Esophagus squamous epithelium (tissue), 5 donors: ENCODE measurements around the gene DENND1A. TPM values are rescaled to one million over a fixed set of nuclear protein-coding genes. Genes with fewer than 3 reads are reported as not detected.

Experiments used
- DNase-seq: peaks from one replicate; lab custom pipeline; 2025; lab: John Stamatoyannopoulos, UW
- H3K27ac ChIP-seq, 4 donors: fragments of 200-600 bp; sonication (generic); one replicate each; pipeline ENCODE4 v1.5.1; 2016 to 2019; ENCODE audit warnings: mild to moderate bottlenecking in 1 of 4
- H3K27me3 ChIP-seq, 4 donors: fragments of 200-600 bp; sonication (generic); 1 replicate in 3 of 4; 2 replicates in 1 of 4; pipeline versions ENCODE4 v1.5.1 to v1.6.0; 2017 to 2021; ENCODE audit warnings: antibody characterized with exemption in 1 of 4
- H3K36me3 ChIP-seq, 3 donors: fragments of 200-600 bp; sonication (generic); one replicate each; pipeline ENCODE4 v1.5.1; 2016 to 2019
- H3K4me1 ChIP-seq, 3 donors: fragments of 200-600 bp; sonication (generic); one replicate each; pipeline ENCODE4 v1.5.1; 2017 to 2019
- H3K4me3 ChIP-seq, 4 donors: fragments of 200-600 bp; sonication (generic); 1 replicate in 3 of 4; 2 replicates in 1 of 4; pipeline ENCODE4 v1.5.1; 2016 to 2019; ENCODE audit warnings: mild to moderate bottlenecking in 2 of 4, moderate library complexity in 1 of 4
- H3K9me3 ChIP-seq, 3 donors: fragments of 200-600 bp; sonication (generic); one replicate each; pipeline ENCODE4 v1.5.1; 2016 to 2019
- POLR2A ChIP-seq, 4 donors: fragments of 450-650 bp; IDR thresholded peaks; one replicate each; pipeline ENCODE4 v1.6.1; 2017; ENCODE audit warnings: antibody characterized with exemption in 4 of 4, mild to moderate bottlenecking in 4 of 4, moderate library complexity in 3 of 4
- WGBS, 2 donors: methylation state at CpG; one replicate each; pipeline ENCODE4 v1.1.5; 2018; 5-methylcytosine and 5-hydroxymethylcytosine counted together
- intact Hi-C: fragments of 100-400 bp; cut with DNase I; formaldehyde crosslinking; loops from one replicate; pipeline ENCODE4 v1.15.0; 2022
- total RNA-seq, 4 donors: library from RNA; depleted of rRNA; stranded (reverse); fragments of >200 nt; gene quantifications; one replicate each; pipeline ENCODE4 v1.1.0, GENCODE V29; 2016
- TF ChIP-seq, protein P1 (sequence below), 6 experiments: fragments of 450-650 bp in 4 of 6; fragments of 200-600 bp in 2 of 6; sonication (generic) in 2 of 6; IDR thresholded peaks; one replicate each; pipeline ENCODE4 v1.5.1; 2016 to 2019; ENCODE audit warnings: antibody characterized with exemption in 6 of 6, mild to moderate bottlenecking in 4 of 6, moderate library complexity in 4 of 6
- donor health status: DM: yes; HTN: yes; CAD: no.

The DENND1A gene
- total RNA-seq, 4 donors from 2014 or later, result 5.3 to 16.0 (median 12.9) TPM

DNA sequence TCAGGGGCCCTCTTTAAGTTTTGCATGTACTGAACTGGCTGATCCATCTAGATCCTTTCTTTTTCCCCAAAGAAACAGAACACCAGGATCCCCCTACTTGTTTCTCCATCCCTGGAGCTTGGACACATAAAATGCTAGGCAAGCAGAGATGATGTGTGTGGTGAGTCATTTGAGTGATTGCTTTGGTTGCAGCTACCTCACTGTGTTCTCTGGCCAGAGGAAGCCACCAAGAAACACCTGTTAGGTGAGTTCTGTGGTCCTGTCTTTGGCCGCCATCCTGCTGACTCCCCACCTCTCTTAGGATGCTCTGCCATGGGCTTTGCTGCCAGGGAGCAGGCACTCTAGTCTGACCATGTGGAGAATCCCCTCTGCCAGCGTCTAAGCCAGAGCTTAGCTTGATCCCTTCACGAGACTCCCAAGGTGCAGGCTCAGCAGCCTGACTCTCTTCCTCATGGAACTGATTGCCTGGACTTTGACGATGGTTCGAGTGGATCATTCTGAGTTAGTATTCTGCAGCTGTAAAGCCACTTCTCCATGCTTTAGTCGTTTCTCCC lies 27.3 kb upstream of the DENND1A start:
- intact Hi-C loops, result no loop called here
- no peak for TF ChIP-seq POLR2A (IDR thresholded peaks at IDR 0.05)
- TF ChIP-seq, protein P1, sequence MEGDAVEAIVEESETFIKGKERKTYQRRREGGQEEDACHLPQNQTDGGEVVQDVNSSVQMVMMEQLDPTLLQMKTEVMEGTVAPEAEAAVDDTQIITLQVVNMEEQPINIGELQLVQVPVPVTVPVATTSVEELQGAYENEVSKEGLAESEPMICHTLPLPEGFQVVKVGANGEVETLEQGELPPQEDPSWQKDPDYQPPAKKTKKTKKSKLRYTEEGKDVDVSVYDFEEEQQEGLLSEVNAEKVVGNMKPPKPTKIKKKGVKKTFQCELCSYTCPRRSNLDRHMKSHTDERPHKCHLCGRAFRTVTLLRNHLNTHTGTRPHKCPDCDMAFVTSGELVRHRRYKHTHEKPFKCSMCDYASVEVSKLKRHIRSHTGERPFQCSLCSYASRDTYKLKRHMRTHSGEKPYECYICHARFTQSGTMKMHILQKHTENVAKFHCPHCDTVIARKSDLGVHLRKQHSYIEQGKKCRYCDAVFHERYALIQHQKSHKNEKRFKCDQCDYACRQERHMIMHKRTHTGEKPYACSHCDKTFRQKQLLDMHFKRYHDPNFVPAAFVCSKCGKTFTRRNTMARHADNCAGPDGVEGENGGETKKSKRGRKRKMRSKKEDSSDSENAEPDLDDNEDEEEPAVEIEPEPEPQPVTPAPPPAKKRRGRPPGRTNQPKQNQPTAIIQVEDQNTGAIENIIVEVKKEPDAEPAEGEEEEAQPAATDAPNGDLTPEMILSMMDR (IDR thresholded peaks at IDR 0.05), result no peak
- Histone ChIP-seq H3K27ac (no peak overlapping the region), H3K4me3 (no peak overlapping the region), H3K27me3 (peaks cover 0 to 51% (median 0%) of the 10 kb centered on the region in 4 donors), H3K36me3 (no peaks in the 10 kb centered on the region), H3K4me1 (no peaks in the 10 kb centered on the region), H3K9me3 (peaks cover 0 to 4% (median 0%) of the 10 kb centered on the region in 3 donors)
- no peak for DNase-seq
- WGBS, 2 donors, result 69 to 79% methylated on average over 5 to 6 of the region's 6 CpGs

- 80 to 86% methylated on average over 6 of the region's 6 CpGs for WGBS, 2 donors
- Histone ChIP-seq H3K27me3 (peaks cover 0 to 45% (median 0%) of the 10 kb centered on the region in 4 donors), H3K4me3 (no peak overlapping the region), H3K4me1 (no peaks in the 10 kb centered on the region), H3K36me3 (no peaks in the 10 kb centered on the region), H3K9me3 (peaks cover 0 to 4% (median 0%) of the 10 kb centered on the region in 3 donors), H3K27ac (no peak overlapping the region)
- no peak for DNase-seq
- intact Hi-C loops, result no loop called here
- no peak for TF ChIP-seq POLR2A (IDR thresholded peaks at IDR 0.05)
- TF ChIP-seq, protein P1 (IDR thresholded peaks at IDR 0.05), result no peak
Observed at GRCh38 chr9:123955637-123956036, 25.7 kb upstream of the DENND1A start.

GRCh38 chr9:123954518-123955280 lies 24.8 kb upstream of the DENND1A start:
- H3K4me3 ChIP-seq, result no peak overlapping the region
- intact Hi-C loops, result no loop called here
- TF ChIP-seq POLR2A (IDR thresholded peaks at IDR 0.05), result no peak
- TF ChIP-seq, protein P1 (IDR thresholded peaks at IDR 0.05), result no peak
- no peaks in the 10 kb centered on the region for H3K36me3 ChIP-seq
- peaks cover 0 to 36% (median 0%) of the 10 kb centered on the region in 4 donors for H3K27me3 ChIP-seq
- DNase-seq, result no peak
- 56 to 59% methylated on average over 9 of the region's 9 CpGs for WGBS, 2 donors
- peaks cover 0 to 4% (median 0%) of the 10 kb centered on the region in 3 donors for H3K9me3 ChIP-seq
- no peaks in the 10 kb centered on the region for H3K4me1 ChIP-seq
- H3K27ac ChIP-seq, result no peak overlapping the region

DNA sequence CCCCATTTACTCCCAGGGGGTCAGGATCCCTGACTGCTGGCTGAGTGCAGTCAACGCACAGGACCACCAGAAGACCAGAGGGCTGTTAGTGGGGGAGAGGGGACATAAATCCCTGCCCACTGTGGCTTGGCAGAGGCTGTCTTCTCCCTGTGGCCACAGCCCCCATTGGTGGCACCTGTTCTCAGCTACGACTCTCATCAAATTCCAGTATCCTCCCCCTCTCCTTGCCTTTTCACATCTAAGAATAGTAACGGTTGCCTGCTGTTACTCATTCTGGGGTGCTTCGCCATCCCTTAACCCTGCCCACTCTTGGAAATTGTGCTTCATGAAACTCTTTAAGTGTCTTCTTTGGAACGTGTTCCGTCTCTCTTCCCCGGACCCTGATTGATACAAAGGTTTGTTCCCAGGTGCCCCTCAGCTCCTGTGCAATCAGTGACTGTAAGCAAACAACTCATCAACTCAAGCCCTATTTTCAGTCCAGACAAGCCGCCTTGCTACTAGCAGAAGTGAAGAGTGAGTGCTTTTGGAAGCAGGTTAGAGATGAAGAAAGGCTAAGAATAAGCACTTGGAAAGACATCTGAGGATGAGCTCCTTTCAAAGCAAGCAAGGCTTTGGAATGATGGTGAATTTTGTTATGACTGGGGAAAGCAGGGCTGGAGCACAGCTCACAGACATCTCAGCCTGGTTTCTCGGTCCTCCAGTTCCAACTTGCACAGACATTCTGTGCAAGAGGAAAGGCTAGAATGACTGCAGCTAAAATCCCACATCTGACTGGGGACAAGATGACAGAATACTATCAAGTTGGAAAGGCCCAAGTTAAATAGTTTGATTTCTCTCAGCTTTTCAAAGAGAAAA lies 22.9 kb upstream of the DENND1A start:
- Histone ChIP-seq H3K27ac (no peak overlapping the region), H3K4me1 (no peaks in the 10 kb centered on the region), H3K27me3 (peaks cover 0 to 17% (median 0%) of the 10 kb centered on the region in 4 donors), H3K36me3 (no peaks in the 10 kb centered on the region), H3K9me3 (no peaks in the 10 kb centered on the region), H3K4me3 (no peak overlapping the region)
- 61 to 70% methylated on average over 8 to 9 of the region's 9 CpGs for WGBS, 2 donors
- no peak for DNase-seq
- intact Hi-C loops, result no loop called here
- no peak for TF ChIP-seq POLR2A (IDR thresholded peaks at IDR 0.05)
- TF ChIP-seq, protein P1 (IDR thresholded peaks at IDR 0.05), result no peak
